ENCODE results near the gene REN. TPM values are rescaled to one million over a fixed set of nuclear protein-coding genes. Genes with fewer than 3 reads are reported as not detected.

The REN gene
- total RNA-seq, 3 donors from 2014 or later (not counting 1 experiment from before 2014, with no cell fraction given), result not detected

GRCh38 chr1:204181116-204181515 lies 15.0 kb upstream of the REN start:
- TF ChIP-seq CTCF (IDR thresholded peaks at IDR 0.05), result no peak
- WGBS (ENCODE audit: insufficient coverage), result 46% methylated on average over 1 of the region's 1 CpG
- H3K36me3 Mint-ChIP-seq, result no peaks in the 10 kb centered on the region

GRCh38 chr1:204180133-204180532 lies 14.0 kb upstream of the REN start:
- Mint-ChIP-seq H3K27ac (no peak overlapping the region), H3K27me3 (ENCODE audit: low read depth in 2 of 2) (peaks cover 0 to 12% of the 10 kb centered on the region in 2 donors), H3K4me1 (no peaks in the 10 kb centered on the region), H3K9me3 (no peaks in the 10 kb centered on the region), H3K36me3 (no peaks in the 10 kb centered on the region), H3K4me3 (no peak overlapping the region)
- Histone ChIP-seq H3K27ac (ENCODE audit: low read length) (no peak overlapping the region), H3K36me3 (ENCODE audit: control insufficient read depth, insufficient read depth, low read length) (no peaks in the 10 kb centered on the region), H3K27me3 (ENCODE audit: control insufficient read depth, insufficient read depth, low read length) (no peaks in the 10 kb centered on the region), H3K4me1 (ENCODE audit: control insufficient read depth, insufficient read depth, low read length) (no peaks in the 10 kb centered on the region), H3K9me3 (ENCODE audit: control insufficient read depth, insufficient read depth, low read length) (no peaks in the 10 kb centered on the region), H3K4me3 (ENCODE audit: low read length) (no peak overlapping the region)
- no peak for TF ChIP-seq CTCF (IDR thresholded peaks at IDR 0.05)
- intact Hi-C loops (cut with micrococcal nuclease), result no loop called here
- no peak for DNase-seq
- ATAC-seq, result no peak
- 75% methylated on average over 6 of the region's 6 CpGs for WGBS (ENCODE audit: insufficient coverage)

More at GRCh38 chr1:204181116-204181515, 15.0 kb upstream of the REN start:
- H3K27me3 ChIP-seq (ENCODE audit: control insufficient read depth, insufficient read depth, low read length), result no peaks in the 10 kb centered on the region
- no peak overlapping the region for H3K27ac ChIP-seq (ENCODE audit: low read length)
- H3K27ac Mint-ChIP-seq, result no peak overlapping the region
- no peaks in the 10 kb centered on the region for H3K4me1 ChIP-seq (ENCODE audit: control insufficient read depth, insufficient read depth, low read length)
- intact Hi-C loops (cut with micrococcal nuclease), result no loop called here
- no peaks in the 10 kb centered on the region for H3K4me1 Mint-ChIP-seq
- H3K36me3 ChIP-seq (ENCODE audit: control insufficient read depth, insufficient read depth, low read length), result no peaks in the 10 kb centered on the region
- no peak overlapping the region for H3K4me3 Mint-ChIP-seq
- H3K27me3 Mint-ChIP-seq (ENCODE audit: low read depth in 2 of 2), result peaks cover 0 to 12% of the 10 kb centered on the region in 2 donors
- H3K9me3 Mint-ChIP-seq, result no peaks in the 10 kb centered on the region
- ATAC-seq (no peak), DNase-seq (no peak)
- H3K9me3 ChIP-seq (ENCODE audit: control insufficient read depth, insufficient read depth, low read length), result no peaks in the 10 kb centered on the region
- H3K4me3 ChIP-seq (ENCODE audit: low read length), result no peak overlapping the region

- Histone ChIP-seq H3K4me1 (ENCODE audit: control insufficient read depth, insufficient read depth, low read length) (no peaks in the 10 kb centered on the region), H3K4me3 (ENCODE audit: low read length) (no peak overlapping the region), H3K36me3 (ENCODE audit: control insufficient read depth, insufficient read depth, low read length) (no peaks in the 10 kb centered on the region), H3K9me3 (ENCODE audit: control insufficient read depth, insufficient read depth, low read length) (no peaks in the 10 kb centered on the region), H3K27me3 (ENCODE audit: control insufficient read depth, insufficient read depth, low read length) (no peaks in the 10 kb centered on the region), H3K27ac (ENCODE audit: low read length) (no peak overlapping the region)
- DNase-seq (no peak), ATAC-seq (no peak)
- intact Hi-C loops (cut with micrococcal nuclease), result no loop called here
- H3K4me1 Mint-ChIP-seq, result no peaks in the 10 kb centered on the region
- H3K36me3 Mint-ChIP-seq, result no peaks in the 10 kb centered on the region
- WGBS (ENCODE audit: insufficient coverage), result 85% methylated on average over 7 of the region's 7 CpGs
- H3K27ac Mint-ChIP-seq, result no peak overlapping the region
- no peak for TF ChIP-seq CTCF (IDR thresholded peaks at IDR 0.05)
- H3K4me3 Mint-ChIP-seq, result no peak overlapping the region
- no peaks in the 10 kb centered on the region for H3K9me3 Mint-ChIP-seq
- peaks cover 0 to 2% of the 10 kb centered on the region in 2 donors for H3K27me3 Mint-ChIP-seq (ENCODE audit: low read depth in 2 of 2)
Measured at GRCh38 chr1:204178487-204179281, 12.5 kb upstream of the REN start.

GRCh38 chr1:204177133-204177532 lies 11.0 kb upstream of the REN start:
- Histone ChIP-seq H3K4me3 (ENCODE audit: low read length) (no peak overlapping the region), H3K36me3 (ENCODE audit: control insufficient read depth, insufficient read depth, low read length) (no peaks in the 10 kb centered on the region), H3K27me3 (ENCODE audit: control insufficient read depth, insufficient read depth, low read length) (no peaks in the 10 kb centered on the region), H3K4me1 (ENCODE audit: control insufficient read depth, insufficient read depth, low read length) (no peaks in the 10 kb centered on the region), H3K27ac (ENCODE audit: low read length) (no peak overlapping the region), H3K9me3 (ENCODE audit: control insufficient read depth, insufficient read depth, low read length) (peaks cover 10% of the 10 kb centered on the region)
- 29% methylated on average over 4 of the region's 4 CpGs for WGBS (ENCODE audit: insufficient coverage)
- intact Hi-C loops (cut with micrococcal nuclease), result no loop called here
- no peaks in the 10 kb centered on the region for H3K4me1 Mint-ChIP-seq
- H3K27me3 Mint-ChIP-seq (ENCODE audit: low read depth in 2 of 2), result peaks cover 0 to 5% of the 10 kb centered on the region in 2 donors
- no peak for TF ChIP-seq CTCF (IDR thresholded peaks at IDR 0.05)
- ATAC-seq (no peak), DNase-seq (no peak)
- H3K9me3 Mint-ChIP-seq, result no peaks in the 10 kb centered on the region
- H3K36me3 Mint-ChIP-seq, result no peaks in the 10 kb centered on the region
- H3K4me3 Mint-ChIP-seq, result no peak overlapping the region
- no peak overlapping the region for H3K27ac Mint-ChIP-seq
